Mesenchymal stem cell (in vitro differentiated cells and primary cell): ENCODE results near the gene MTSS2.

Source experiments
- DNase-seq: peaks from one replicate; pipeline ENCODE4 v3.0.0-alpha.2; 2013
- H2AFZ ChIP-seq: one replicate; pipeline ENCODE4 v1.6.1; 2013; ENCODE audit warnings: low read depth, mild to moderate bottlenecking, control low read depth, inconsistent platforms, low read length, moderate library complexity
- H2AK5ac ChIP-seq: 2 replicates; pipeline ENCODE4 v1.6.1; 2013; ENCODE audit warnings: low read length, moderate library complexity, mild to moderate bottlenecking, inconsistent platforms; ENCODE audit not compliant: severe bottlenecking
- H2BK120ac ChIP-seq: one replicate; pipeline ENCODE4 v1.6.1; 2013; ENCODE audit warnings: low read depth, mild to moderate bottlenecking, inconsistent platforms, low read length, moderate library complexity
- H2BK12ac ChIP-seq, 2 experiments: one replicate each; pipeline ENCODE4 v1.6.1; 2013; ENCODE audit warnings: inconsistent platforms in 2 of 2, low read length in 2 of 2, mild to moderate bottlenecking in 2 of 2, moderate library complexity in 2 of 2, control low read depth in 1 of 2
- H2BK15ac ChIP-seq: one replicate; pipeline ENCODE4 v1.6.1; 2013; ENCODE audit warnings: mild to moderate bottlenecking, low read depth, inconsistent platforms; ENCODE audit not compliant: poor library complexity, severe bottlenecking
- H2BK5ac ChIP-seq: 2 replicates; pipeline ENCODE4 v1.6.1; 2013; ENCODE audit warnings: low read depth, mild to moderate bottlenecking, low read length, control low read depth, inconsistent platforms; ENCODE audit not compliant: poor library complexity, severe bottlenecking
- H3K14ac ChIP-seq, 2 experiments: one replicate each; pipeline ENCODE4 v1.6.1; 2013; ENCODE audit warnings: inconsistent platforms in 2 of 2, low read length in 2 of 2, control low read depth in 1 of 2, mild to moderate bottlenecking in 1 of 2, moderate library complexity in 1 of 2
- H3K18ac ChIP-seq, 2 experiments: one replicate each; pipeline ENCODE4 v1.6.1; 2013; ENCODE audit warnings: inconsistent platforms in 2 of 2, low read length in 2 of 2, control low read depth in 1 of 2, low read depth in 1 of 2, mild to moderate bottlenecking in 1 of 2
- H3K23ac ChIP-seq, 2 experiments: one replicate each; pipeline ENCODE4 v1.6.1; 2013; ENCODE audit warnings: inconsistent platforms in 2 of 2, low read length in 2 of 2, mild to moderate bottlenecking in 2 of 2, moderate library complexity in 2 of 2, control low read depth in 1 of 2
- H3K27ac ChIP-seq: 2 replicates; pipeline ENCODE4 v1.5.1; 2013; ENCODE audit warnings: mild to moderate bottlenecking, moderate library complexity, low read length, control low read depth, inconsistent platforms; ENCODE audit not compliant: poor library complexity, severe bottlenecking
- H3K27me3 ChIP-seq, 2 experiments: 2 replicates each; pipeline versions ENCODE4 v1.6.1 to v1.7.0; 2013; ENCODE audit warnings: low read length in 2 of 2, mild to moderate bottlenecking in 2 of 2, moderate library complexity in 2 of 2, control low read depth in 1 of 2, inconsistent platforms in 1 of 2; ENCODE audit not compliant: control insufficient read depth in 1 of 2, insufficient read depth in 1 of 2
- H3K36me3 ChIP-seq, 2 experiments: 2 replicates each; pipeline versions ENCODE4 v1.6.1 to v1.7.0; 2013; ENCODE audit warnings: low read length in 2 of 2, control low read depth in 1 of 2, inconsistent platforms in 1 of 2, low read depth in 1 of 2, mild to moderate bottlenecking in 1 of 2; ENCODE audit not compliant: insufficient read depth in 2 of 2, control insufficient read depth in 1 of 2
- H3K4ac ChIP-seq, 2 experiments: one replicate each; pipeline ENCODE4 v1.6.1; 2013; ENCODE audit warnings: inconsistent platforms in 2 of 2, low read length in 2 of 2, mild to moderate bottlenecking in 2 of 2, moderate library complexity in 2 of 2, control low read depth in 1 of 2, low read depth in 1 of 2
- H3K4me1 ChIP-seq: 2 replicates; pipeline ENCODE4 v1.6.1; 2013; ENCODE audit warnings: low read depth, low read length, control low read depth; ENCODE audit not compliant: control insufficient read depth, insufficient read depth
- H3K4me2 ChIP-seq: 2 replicates; pipeline ENCODE4 v1.6.1; 2013; ENCODE audit warnings: low read length, mild to moderate bottlenecking, inconsistent platforms; ENCODE audit not compliant: poor library complexity, severe bottlenecking
- H3K4me3 ChIP-seq, 2 experiments: 2 replicates each; pipeline versions ENCODE4 v1.5.1 to v1.7.0; 2013; ENCODE audit warnings: low read length in 2 of 2, mild to moderate bottlenecking in 2 of 2, control low read depth in 1 of 2, low read depth in 1 of 2; ENCODE audit not compliant: insufficient read depth in 1 of 2
- H3K79me1 ChIP-seq: replicated peaks from 2 replicates; pipeline ENCODE4 v1.6.1; 2013; ENCODE audit warnings: mild to moderate bottlenecking, control low read depth, low read length, inconsistent platforms; ENCODE audit not compliant: poor library complexity, severe bottlenecking
- H3K9ac ChIP-seq: 2 replicates; pipeline ENCODE4 v1.7.0; 2013; ENCODE audit warnings: mild to moderate bottlenecking, low read length, moderate library complexity
- H3K9me3 ChIP-seq: 2 replicates; pipeline ENCODE4 v1.7.0; 2013; ENCODE audit warnings: mild to moderate bottlenecking, low read length; ENCODE audit not compliant: control insufficient read depth
- H4K8ac ChIP-seq: one replicate; pipeline ENCODE4 v1.6.1; 2013; ENCODE audit warnings: inconsistent platforms, mild to moderate bottlenecking, low read length, moderate library complexity
- H4K91ac ChIP-seq: one replicate; pipeline ENCODE4 v1.6.1; 2013; ENCODE audit warnings: mild to moderate bottlenecking, low read length, inconsistent platforms
- WGBS: methylation state at CpG from one replicate; pipeline ENCODE4 v1.1.7; 2013; ENCODE audit warnings: mixed read lengths; 5-methylcytosine and 5-hydroxymethylcytosine counted together

Gene MTSS2

DNA sequence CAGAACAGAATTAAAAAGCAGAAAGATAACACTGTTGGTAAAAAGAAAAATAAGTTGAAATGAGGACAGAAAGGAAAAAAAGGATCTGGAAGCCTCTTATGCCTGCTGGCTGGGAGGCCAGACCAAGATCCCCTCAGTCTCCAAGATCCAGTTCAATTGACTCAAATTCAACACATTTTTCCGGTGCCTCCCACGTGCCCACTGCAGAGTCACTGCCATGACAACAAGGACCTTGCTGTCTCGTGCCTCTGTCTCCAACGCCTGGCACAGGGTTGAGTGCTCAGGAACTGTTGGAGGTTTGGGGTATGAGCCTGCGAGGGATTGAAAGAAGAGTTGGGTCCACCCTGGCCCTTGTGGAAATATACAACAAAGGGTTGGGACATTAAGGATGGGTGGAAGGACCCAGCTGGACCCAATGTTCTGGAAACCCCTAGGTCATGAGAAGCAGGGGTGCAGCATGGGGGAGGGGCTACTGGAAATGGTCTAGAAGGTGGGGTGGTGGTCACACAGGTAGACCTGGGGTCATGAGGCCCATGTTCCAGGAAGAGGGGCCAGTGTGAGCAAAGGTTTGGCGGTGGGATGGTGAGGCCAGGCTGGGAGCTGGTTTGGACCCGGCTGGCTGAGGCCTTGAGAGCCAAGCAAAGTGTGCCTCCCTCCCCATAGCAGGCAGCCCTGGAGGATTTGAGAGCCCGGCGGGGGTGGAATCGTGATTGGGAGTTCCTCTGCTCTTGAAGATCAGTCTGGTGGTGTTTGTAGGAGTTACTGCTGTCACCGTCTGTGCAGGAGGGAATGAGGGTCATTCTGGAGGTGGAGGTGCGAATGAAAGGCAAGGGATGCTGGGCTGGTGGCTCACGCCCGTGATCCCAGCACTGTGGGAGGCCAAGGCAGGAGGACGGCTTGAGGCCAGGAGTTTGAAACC is 38.2 kb downstream of the MTSS2 start:
- 86% methylated on average over 15 of the region's 15 CpGs for WGBS
- Histone ChIP-seq H3K18ac (no peak overlapping the region), H3K4me3 (no peak overlapping the region), H2BK12ac (peak overlapping the region in 1 of 2 experiments; percentile 68), H3K9me3 (no peaks in the 10 kb centered on the region), H3K4me2 (no peak overlapping the region), H4K91ac (peak overlapping the region; percentile 77), H2BK120ac (no peak overlapping the region), H3K4me1 (peaks cover 8% of the 10 kb centered on the region), H2AFZ (no peak overlapping the region), H3K27me3 (no peaks in the 10 kb centered on the region), H2BK5ac (no peak overlapping the region), H2BK15ac (no peak overlapping the region), H3K9ac (no peak overlapping the region), H4K8ac (peak overlapping the region; percentile 29), H3K27ac (no peak overlapping the region), H3K23ac (no peak overlapping the region), H2AK5ac (no peak overlapping the region), H3K79me1 (no peaks in the 10 kb centered on the region), H3K36me3 (no peaks in the 10 kb centered on the region), H3K14ac (peak overlapping the region in 1 of 2 experiments; percentile 87), H3K4ac (no peak overlapping the region)
- DNase-seq: no peak

DNA sequence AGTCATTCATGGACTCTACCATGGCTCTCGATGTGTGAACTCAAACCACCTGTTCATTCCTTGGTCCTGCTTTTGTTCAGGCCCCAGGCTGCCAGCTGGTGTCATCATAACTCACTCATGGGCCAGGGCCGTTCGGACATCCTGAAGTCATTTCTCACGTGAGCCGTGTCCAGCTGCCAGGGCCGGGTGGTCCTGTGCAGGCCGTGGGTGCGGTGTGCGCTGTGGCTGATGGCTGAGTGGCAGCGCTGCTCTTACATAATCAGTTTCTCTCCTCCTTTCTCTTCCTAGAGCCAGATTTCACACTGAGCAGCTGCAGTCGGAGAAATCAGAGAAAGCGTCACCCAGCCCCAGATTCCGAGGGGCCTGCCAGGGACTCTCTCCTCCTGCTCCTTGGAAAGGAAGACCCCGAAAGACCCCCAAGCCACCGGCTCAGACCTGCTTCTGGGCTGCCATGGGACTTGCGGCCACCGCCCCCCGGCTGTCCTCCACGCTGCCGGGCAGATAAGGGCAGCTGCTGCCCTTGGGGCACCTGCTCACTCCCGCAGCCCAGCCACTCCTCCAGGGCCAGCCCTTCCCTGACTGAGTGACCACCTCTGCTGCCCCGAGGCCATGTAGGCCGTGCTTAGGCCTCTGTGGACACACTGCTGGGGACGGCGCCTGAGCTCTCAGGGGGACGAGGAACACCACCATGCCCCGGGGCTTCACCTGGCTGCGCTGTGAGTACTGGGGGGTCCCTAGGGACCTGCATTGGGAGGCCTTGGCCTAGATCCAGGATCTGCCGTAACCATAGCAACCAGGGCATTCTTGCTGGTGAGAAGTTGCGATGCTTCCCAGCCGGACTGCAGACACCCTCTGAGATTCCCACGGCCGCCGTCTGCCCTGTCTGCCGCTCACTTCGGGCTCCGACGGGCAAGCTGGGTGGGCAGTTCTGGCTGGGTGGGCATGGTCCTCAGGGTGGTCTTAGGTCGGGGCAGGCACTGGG is 39.3 kb downstream of the MTSS2 start, which contains the start of gene IL34:
IL34 (plus strand) TSS at position 300 of the 982 bp plus-strand sequence; CDS start at position 689, 389 bp downstream.
- peak within 1 kb of the TSS; percentile 70 for H4K91ac ChIP-seq
- no peak for DNase-seq
- no peak within 1 kb of the TSS for H2AFZ ChIP-seq
- H2BK5ac ChIP-seq: no peak within 1 kb of the TSS
- no peak within 1 kb of the TSS for H2AK5ac ChIP-seq
- H3K4me2 ChIP-seq: no peak within 1 kb of the TSS
- H2BK12ac ChIP-seq: no peak within 1 kb of the TSS
- no peak within 1 kb of the TSS for H2BK120ac ChIP-seq
- no peak within 1 kb of the TSS for H3K27ac ChIP-seq
- no peaks in the 10 kb centered on the region for H3K79me1 ChIP-seq
- no peak within 1 kb of the TSS for H3K18ac ChIP-seq
- no peaks in the 10 kb centered on the region for H3K9me3 ChIP-seq
- no peak within 1 kb of the TSS for H2BK15ac ChIP-seq
- H3K14ac ChIP-seq: peak within 1 kb of the TSS in 1 of 2 experiments; percentile 44
- H3K4me3 ChIP-seq: no peak within 1 kb of the TSS
- H3K27me3 ChIP-seq: no peaks in the 10 kb centered on the region
- WGBS: 86% methylated on average over 39 of the region's 39 CpGs
- H3K36me3 ChIP-seq: no peaks in the 10 kb centered on the region
- no peak within 1 kb of the TSS for H3K9ac ChIP-seq
- no peak within 1 kb of the TSS for H4K8ac ChIP-seq
- peaks cover 8% of the 10 kb centered on the region for H3K4me1 ChIP-seq
- H3K23ac ChIP-seq: no peak within 1 kb of the TSS
- H3K4ac ChIP-seq: no peak within 1 kb of the TSS

DNA sequence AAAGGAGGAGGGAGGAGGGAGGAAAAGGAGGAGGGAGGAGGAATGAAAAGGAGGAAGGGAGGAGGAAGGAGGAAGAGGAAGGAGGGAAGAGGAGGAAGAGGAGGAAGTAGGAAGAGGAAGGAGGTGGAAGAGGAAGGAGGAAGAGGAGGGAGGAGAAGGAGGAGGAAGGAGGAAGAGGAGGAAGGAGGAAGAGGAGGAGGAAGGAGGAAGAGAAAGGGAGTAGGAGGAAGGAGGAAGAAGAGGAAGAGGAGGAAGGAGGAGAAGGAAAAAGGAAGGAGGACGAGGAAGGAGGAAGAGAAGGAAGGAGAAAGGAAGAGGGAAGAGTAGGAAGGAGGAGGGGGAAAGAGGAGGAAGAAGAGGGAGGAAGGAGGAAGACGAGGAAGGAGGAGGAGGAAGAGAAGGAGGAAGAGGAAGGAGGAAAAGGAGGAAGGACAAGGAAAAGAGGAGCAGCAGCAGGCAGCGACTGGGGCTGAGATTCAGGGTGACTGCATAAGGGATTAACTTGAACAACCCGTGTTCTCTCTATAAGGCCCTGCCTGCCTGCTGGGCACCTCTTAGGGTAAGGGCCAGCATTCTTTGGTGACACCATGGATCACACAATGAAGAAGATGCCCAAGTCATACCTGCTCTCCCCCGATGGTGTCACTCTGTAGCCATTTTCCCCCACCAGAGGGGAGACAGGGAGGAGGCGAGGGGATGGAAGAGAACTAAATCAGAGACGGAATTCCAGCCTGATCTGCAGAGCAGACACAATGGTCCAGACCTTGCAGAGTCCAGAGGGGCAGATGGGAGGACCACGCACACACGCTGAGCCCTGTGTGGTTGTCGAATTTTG is 40.9 kb downstream of the MTSS2 start:
- no peaks in the 10 kb centered on the region for H3K27me3 ChIP-seq
- no peak overlapping the region for H2AFZ ChIP-seq
- H3K18ac ChIP-seq: no peak overlapping the region
- no peak for DNase-seq
- no peak overlapping the region for H2BK12ac ChIP-seq
- no peaks in the 10 kb centered on the region for H3K9me3 ChIP-seq
- H3K4me1 ChIP-seq: peaks cover 5% of the 10 kb centered on the region
- H3K79me1 ChIP-seq: no peaks in the 10 kb centered on the region
- H3K14ac ChIP-seq: peak overlapping the region in 1 of 2 experiments; percentile 11
- H3K4me2 ChIP-seq: no peak overlapping the region
- H2BK5ac ChIP-seq: no peak overlapping the region
- H3K36me3 ChIP-seq: no peaks in the 10 kb centered on the region
- no peak overlapping the region for H3K23ac ChIP-seq
- no peak overlapping the region for H2BK120ac ChIP-seq
- WGBS: 74% methylated on average over 10 of the region's 10 CpGs
- no peak overlapping the region for H3K4me3 ChIP-seq
- no peak overlapping the region for H2AK5ac ChIP-seq
- H3K9ac ChIP-seq: no peak overlapping the region
- peak overlapping the region; percentile 70 for H4K91ac ChIP-seq
- H3K4ac ChIP-seq: peak overlapping the region in 1 of 2 experiments; percentile 8
- no peak overlapping the region for H4K8ac ChIP-seq
- no peak overlapping the region for H3K27ac ChIP-seq
- no peak overlapping the region for H2BK15ac ChIP-seq
